Right lobe of liver (tissue), 4 donors: ENCODE data around the gene ZBTB44.

Source experiments
- POLR2A ChIP-seq: fragments of 450-650 bp; IDR thresholded peaks from one replicate; pipeline ENCODE4 v1.6.1; 2017; ENCODE audit warnings: antibody characterized with exemption, mild to moderate bottlenecking
- TF ChIP-seq, protein P1 (sequence below), 4 donors: fragments of 200-600 bp in 3 of 4; fragments of 450-650 bp in 1 of 4; IDR thresholded peaks; one replicate each; pipeline versions ENCODE4 v1.5.1 to v1.8.0; 2016 to 2022; ENCODE audit warnings: antibody characterized with exemption in 4 of 4, mild to moderate bottlenecking in 2 of 4
- donor health status: DM: no; HTN: no; CAD: no.
- donor health status: DM: no; HTN: no; CAD: no.
- donor health status: DM: no; HTN: yes; CAD: no.

DNA sequence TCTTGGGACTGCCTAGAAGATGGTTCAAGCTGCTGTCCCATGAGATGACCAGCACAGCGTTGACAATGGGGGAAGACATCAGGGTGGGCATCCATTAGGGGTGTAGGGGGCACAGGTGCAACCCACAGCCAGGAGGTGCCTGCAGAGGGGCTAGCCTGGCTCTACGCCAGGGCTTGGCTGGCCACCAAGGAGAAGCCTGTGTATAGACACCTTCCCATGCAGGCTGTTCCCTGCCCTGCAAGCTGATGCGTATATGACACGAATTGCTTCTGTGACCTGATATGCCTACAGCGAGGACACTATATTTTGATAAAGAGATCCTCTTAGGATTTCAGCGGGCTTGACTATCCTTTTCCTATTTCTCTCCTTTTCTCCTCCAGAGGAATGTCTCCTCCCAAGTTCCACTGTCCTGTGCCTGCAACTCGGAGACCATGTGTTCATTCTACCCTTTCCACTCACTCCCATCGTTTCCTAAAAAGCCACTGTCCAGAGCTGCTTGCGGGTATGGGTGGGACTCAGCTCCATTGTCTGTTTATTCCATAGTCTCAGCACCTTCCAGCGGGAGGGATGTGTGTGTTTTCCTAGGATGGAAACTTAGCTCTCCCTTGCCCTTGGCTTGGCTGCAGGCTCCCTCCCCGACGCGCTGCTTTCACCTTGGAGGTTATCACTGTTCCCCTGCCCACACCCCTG is 99.0 kb downstream of the ZBTB44 start:
- TF ChIP-seq, protein P1, sequence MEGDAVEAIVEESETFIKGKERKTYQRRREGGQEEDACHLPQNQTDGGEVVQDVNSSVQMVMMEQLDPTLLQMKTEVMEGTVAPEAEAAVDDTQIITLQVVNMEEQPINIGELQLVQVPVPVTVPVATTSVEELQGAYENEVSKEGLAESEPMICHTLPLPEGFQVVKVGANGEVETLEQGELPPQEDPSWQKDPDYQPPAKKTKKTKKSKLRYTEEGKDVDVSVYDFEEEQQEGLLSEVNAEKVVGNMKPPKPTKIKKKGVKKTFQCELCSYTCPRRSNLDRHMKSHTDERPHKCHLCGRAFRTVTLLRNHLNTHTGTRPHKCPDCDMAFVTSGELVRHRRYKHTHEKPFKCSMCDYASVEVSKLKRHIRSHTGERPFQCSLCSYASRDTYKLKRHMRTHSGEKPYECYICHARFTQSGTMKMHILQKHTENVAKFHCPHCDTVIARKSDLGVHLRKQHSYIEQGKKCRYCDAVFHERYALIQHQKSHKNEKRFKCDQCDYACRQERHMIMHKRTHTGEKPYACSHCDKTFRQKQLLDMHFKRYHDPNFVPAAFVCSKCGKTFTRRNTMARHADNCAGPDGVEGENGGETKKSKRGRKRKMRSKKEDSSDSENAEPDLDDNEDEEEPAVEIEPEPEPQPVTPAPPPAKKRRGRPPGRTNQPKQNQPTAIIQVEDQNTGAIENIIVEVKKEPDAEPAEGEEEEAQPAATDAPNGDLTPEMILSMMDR (IDR thresholded peaks at IDR 0.05), result no peak
- no peak for TF ChIP-seq POLR2A
